HCT116 (cell line): ENCODE data around the gene GOLM1. TPM values are rescaled to one million over a fixed set of nuclear protein-coding genes. Genes with fewer than 3 reads are reported as not detected.

Experiments used
- ATAC-seq: fragments of 200-7000 bp; cut with Tn5 transposase; 2 replicates; pipeline ENCODE4 v1.9.1; 2020; ENCODE audit warnings: mild to moderate bottlenecking, moderate library complexity
- BruUV-seq: library from RNA; stranded (reverse); fragments of 400-500 nt; replicated peaks from 2 replicates; lab custom pipeline; 2021; lab: Mats Ljungman, UMichigan
- CTCF ChIA-PET: fragments of 300-600 bp; sonication (Branson Sonifier 250); formaldehyde crosslinking; loops from one replicate; lab custom pipeline; 2021; ENCODE audit warnings: antibody characterized with exemption; lab: Charles Lee
- POLR2A ChIA-PET: fragments of 300-600, 350-600 bp; sonication (Branson Sonifier 250); formaldehyde crosslinking; loops from one replicate; lab custom pipeline; 2021; ENCODE audit warnings: antibody characterized with exemption; lab: Charles Lee
- RAD21 ChIA-PET, 2 experiments: fragments of 300-600 bp; sonication (Branson Sonifier 250); formaldehyde crosslinking; loops; one replicate each; lab custom pipeline; 2023; ENCODE audit warnings: low total read pairs in 2 of 2; ENCODE audit not compliant: uncharacterized antibody in 2 of 2, unreplicated experiment in 2 of 2, low non-redundant PET in 1 of 2; lab: Charles Lee
- DNase-seq: peaks from one replicate; pipeline ENCODE4 v3.0.0-alpha.2; 2010; ENCODE audit warnings: low read depth, low spot score
- H2AFZ ChIP-seq: fragments of 200-600 bp; shearing (Covaris generic), sonication (generic); 2 replicates; pipeline ENCODE4 v1.6.1; 2017; ENCODE audit warnings: low read depth, mixed run types, mixed read lengths, antibody characterized with exemption, low read length; ENCODE audit not compliant: poor library complexity, severe bottlenecking
- H3K27ac ChIP-seq: 2 replicates; pipeline ENCODE4 v1.5.1; 2012; ENCODE audit warnings: low read depth, low read length
- H3K27me3 ChIP-seq: fragments of 200-600 bp; sonication (generic); 2 replicates; pipeline ENCODE4 v1.6.1; 2016; ENCODE audit warnings: mixed run types, low read length, mixed read lengths; ENCODE audit not compliant: insufficient read depth
- H3K36me3 ChIP-seq, 2 experiments: fragments of 200-500 bp in 1 of 2; fragments of 200-600 bp in 1 of 2; sonication (Bioruptor generic) in 1 of 2; sonication (generic) in 1 of 2; 2 replicates each; pipeline versions ENCODE4 v1.5.1 to v1.6.1; 2014 to 2016; ENCODE audit warnings: low read length in 2 of 2, inconsistent platforms in 1 of 2, mixed read lengths in 1 of 2, mixed run types in 1 of 2; ENCODE audit not compliant: insufficient read depth in 2 of 2, control insufficient read depth in 1 of 2
- H3K4me1 ChIP-seq, 2 experiments: fragments of 200-600 bp in 1 of 2; sonication (generic) in 1 of 2; 2 replicates each; pipeline versions ENCODE4 v1.5.1 to v1.6.1; 2012 to 2017; ENCODE audit warnings: low read length in 2 of 2, inconsistent platforms in 1 of 2, mild to moderate bottlenecking in 1 of 2, mixed read lengths in 1 of 2, mixed run types in 1 of 2, moderate library complexity in 1 of 2; ENCODE audit not compliant: insufficient read depth in 2 of 2, control insufficient read depth in 1 of 2
- H3K4me2 ChIP-seq: fragments of 200-600 bp; sonication (generic); 2 replicates; pipeline ENCODE4 v1.6.1; 2017; ENCODE audit warnings: mixed run types, low read length, mixed read lengths
- H3K4me3 ChIP-seq, 2 experiments: fragments of 200-600 bp in 1 of 2; sonication (generic) in 1 of 2; replicated peaks in 1 of 2; 2 replicates each; pipeline ENCODE4 v1.5.1; 2011 to 2016; ENCODE audit warnings: low read length in 2 of 2, control low read depth in 1 of 2, low read depth in 1 of 2, mild to moderate bottlenecking in 1 of 2, mixed read lengths in 1 of 2, mixed run types in 1 of 2
- H3K79me2 ChIP-seq: fragments of 200-600 bp; sonication (generic); 2 replicates; pipeline ENCODE4 v1.6.1; 2017; ENCODE audit warnings: mild to moderate bottlenecking, mixed run types, low read length, moderate library complexity, mixed read lengths; ENCODE audit not compliant: insufficient read depth
- H3K9ac ChIP-seq: fragments of 200-600 bp; sonication (generic); 2 replicates; pipeline ENCODE4 v1.6.1; 2016; ENCODE audit warnings: low read length, mixed read lengths
- H3K9me2 ChIP-seq: fragments of 200-600 bp; sonication (generic), shearing (Covaris generic); 2 replicates; pipeline ENCODE4 v1.6.1; 2017; ENCODE audit warnings: mixed run types, mild to moderate bottlenecking, moderate library complexity; ENCODE audit not compliant: insufficient read depth
- H3K9me3 ChIP-seq, 2 experiments: fragments of 200-500 bp in 1 of 2; fragments of 200-600 bp in 1 of 2; sonication (Bioruptor generic) in 1 of 2; sonication (generic) in 1 of 2; 2 replicates each; pipeline ENCODE4 v1.6.1; 2014 to 2017; ENCODE audit warnings: low read length in 2 of 2, mixed read lengths in 2 of 2, inconsistent platforms in 1 of 2, low read depth in 1 of 2, mild to moderate bottlenecking in 1 of 2, mixed run types in 1 of 2, moderate library complexity in 1 of 2; ENCODE audit not compliant: control insufficient read depth in 1 of 2, insufficient read depth in 1 of 2
- H4K20me1 ChIP-seq: fragments of 200-600 bp; sonication (generic), shearing (Covaris generic); 2 replicates; pipeline ENCODE4 v1.6.1; 2017; ENCODE audit warnings: mixed run types, mild to moderate bottlenecking, moderate library complexity; ENCODE audit not compliant: insufficient read depth
- CEBPB ChIP-seq: IDR thresholded peaks from 2 replicates; pipeline ENCODE4 v1.6.1; 2012; ENCODE audit warnings: low read depth
- EGR1 ChIP-seq: IDR thresholded peaks from 2 replicates; pipeline ENCODE4 v1.6.1; 2012; ENCODE audit warnings: low read depth
- ELF1 ChIP-seq: IDR thresholded peaks from 2 replicates; pipeline ENCODE4 v1.6.1; 2012; ENCODE audit warnings: low read depth, borderline replicate concordance
- EZH2 ChIP-seq: fragments of 200-600 bp; sonication (generic); IDR thresholded peaks from 2 replicates; pipeline ENCODE4 v1.6.1; 2017; ENCODE audit warnings: antibody characterized with exemption, mixed run types
- EZH2phosphoT487 ChIP-seq: fragments of 200-600 bp; IDR thresholded peaks from 2 replicates; pipeline ENCODE4 v1.6.1; 2018; ENCODE audit warnings: antibody characterized with exemption, borderline replicate concordance
- FOSL1 ChIP-seq: IDR thresholded peaks from 2 replicates; pipeline ENCODE4 v1.6.1; 2012; ENCODE audit warnings: low read depth
- POLR2A ChIP-seq: IDR thresholded peaks from 2 replicates; pipeline ENCODE4 v1.7.0; 2011; ENCODE audit warnings: borderline replicate concordance; ENCODE audit not compliant: insufficient read depth, insufficient read length; ENCODE audit errors: extremely low read depth
- POLR2AphosphoS5 ChIP-seq: IDR thresholded peaks from 2 replicates; pipeline ENCODE4 v1.6.1; 2011; ENCODE audit warnings: mild to moderate bottlenecking, low read depth, low read length, moderate library complexity
- SIN3A ChIP-seq: IDR thresholded peaks from 2 replicates; pipeline ENCODE4 v1.6.1; 2012; ENCODE audit warnings: low read depth
- TCF7L2 ChIP-seq: IDR thresholded peaks from 2 replicates; pipeline ENCODE4 v1.7.0; 2011; ENCODE audit warnings: borderline replicate concordance, inconsistent platforms; ENCODE audit not compliant: insufficient read depth, insufficient read length; ENCODE audit errors: extremely low read depth
- ZFX ChIP-seq: fragments of 450-650 bp; IDR thresholded peaks from 2 replicates; pipeline ENCODE4 v1.6.1; 2017
- ZNF274 ChIP-seq: fragments of 200-500 bp; sonication (Bioruptor generic); IDR thresholded peaks from 2 replicates; pipeline ENCODE4 v1.6.1; 2014; ENCODE audit warnings: mild to moderate bottlenecking, low read depth, low read length, inconsistent platforms
- intact Hi-C: fragments of 100-400 bp; cut with micrococcal nuclease; formaldehyde crosslinking; loops from 2 replicates; pipeline ENCODE4 v1.10.0; 2022
- total RNA-seq: library from RNA; stranded (reverse); gene quantifications from one replicate; pipeline ENCODE4 v1.2.1, GENCODE V29; 2021; ENCODE audit not compliant: unreplicated experiment
- TF ChIP-seq, protein P1 (sequence below): IDR thresholded peaks from 2 replicates; pipeline ENCODE4 v1.6.1; 2012
- TF ChIP-seq, protein P2 (sequence below), 3 experiments: fragments of 200-600 bp in 1 of 3; sonication (generic) in 1 of 3; IDR thresholded peaks in 2 of 3; conservative IDR thresholded peaks in 1 of 3; 2 replicates each; pipeline ENCODE4 v1.5.1; 2012 to 2017; ENCODE audit warnings: low read depth in 2 of 3, low read length in 2 of 3, antibody characterized with exemption in 1 of 3, borderline replicate concordance in 1 of 3, control low read depth in 1 of 3, mild to moderate bottlenecking in 1 of 3, mixed read lengths in 1 of 3, mixed run types in 1 of 3, moderate library complexity in 1 of 3; ENCODE audit not compliant: insufficient read depth in 1 of 3
- TF ChIP-seq, protein P3 (sequence below): IDR thresholded peaks from 2 replicates; pipeline ENCODE4 v1.6.1; 2012
- TF ChIP-seq, protein P4 (sequence below): IDR thresholded peaks from 2 replicates; pipeline ENCODE4 v1.6.1; 2011; ENCODE audit warnings: mild to moderate bottlenecking, low read length, moderate library complexity; ENCODE audit not compliant: insufficient replicate concordance; ENCODE audit errors: extremely low read depth
- TF ChIP-seq, protein P5 (sequence below): IDR thresholded peaks from 2 replicates; pipeline ENCODE4 v1.6.1; 2012; ENCODE audit warnings: low read depth

GOLM1 gene
- total RNA-seq, 1 experiment from 2014 or later, result 69.8 TPM

DNA sequence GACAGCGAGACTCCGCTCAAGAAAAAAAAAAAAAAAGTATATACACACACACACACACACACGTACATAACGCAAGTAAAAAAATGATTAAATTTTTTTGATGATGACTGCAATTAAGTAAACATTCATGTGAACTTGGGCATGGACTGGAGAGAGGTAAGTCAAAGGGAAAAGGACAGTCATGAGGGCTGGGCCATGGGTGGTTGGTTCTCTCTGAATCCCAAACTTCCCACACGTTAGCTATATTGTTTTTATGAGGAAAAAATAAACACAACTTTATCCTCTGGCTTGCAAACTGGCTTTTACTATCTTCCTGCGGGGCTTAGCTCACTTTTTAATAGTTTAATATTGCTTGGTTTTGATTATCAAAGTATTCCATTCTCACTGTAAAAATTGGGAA is 53.7 kb downstream of the GOLM1 start:
- RAD21 ChIA-PET, result no interaction called here
- TF ChIP-seq EGR1, result no peak
- no peak for TF ChIP-seq ZFX
- TF ChIP-seq, protein P1, sequence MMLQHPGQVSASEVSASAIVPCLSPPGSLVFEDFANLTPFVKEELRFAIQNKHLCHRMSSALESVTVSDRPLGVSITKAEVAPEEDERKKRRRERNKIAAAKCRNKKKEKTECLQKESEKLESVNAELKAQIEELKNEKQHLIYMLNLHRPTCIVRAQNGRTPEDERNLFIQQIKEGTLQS, result no peak
- TF ChIP-seq, protein P2, sequence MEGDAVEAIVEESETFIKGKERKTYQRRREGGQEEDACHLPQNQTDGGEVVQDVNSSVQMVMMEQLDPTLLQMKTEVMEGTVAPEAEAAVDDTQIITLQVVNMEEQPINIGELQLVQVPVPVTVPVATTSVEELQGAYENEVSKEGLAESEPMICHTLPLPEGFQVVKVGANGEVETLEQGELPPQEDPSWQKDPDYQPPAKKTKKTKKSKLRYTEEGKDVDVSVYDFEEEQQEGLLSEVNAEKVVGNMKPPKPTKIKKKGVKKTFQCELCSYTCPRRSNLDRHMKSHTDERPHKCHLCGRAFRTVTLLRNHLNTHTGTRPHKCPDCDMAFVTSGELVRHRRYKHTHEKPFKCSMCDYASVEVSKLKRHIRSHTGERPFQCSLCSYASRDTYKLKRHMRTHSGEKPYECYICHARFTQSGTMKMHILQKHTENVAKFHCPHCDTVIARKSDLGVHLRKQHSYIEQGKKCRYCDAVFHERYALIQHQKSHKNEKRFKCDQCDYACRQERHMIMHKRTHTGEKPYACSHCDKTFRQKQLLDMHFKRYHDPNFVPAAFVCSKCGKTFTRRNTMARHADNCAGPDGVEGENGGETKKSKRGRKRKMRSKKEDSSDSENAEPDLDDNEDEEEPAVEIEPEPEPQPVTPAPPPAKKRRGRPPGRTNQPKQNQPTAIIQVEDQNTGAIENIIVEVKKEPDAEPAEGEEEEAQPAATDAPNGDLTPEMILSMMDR (IDR thresholded peaks at IDR 0.05 in 2 of 3, conservative IDR thresholded peaks at IDR 0.05 in 1 of 3; ENCODE audit: borderline replicate concordance in 1 of 3, insufficient read depth in 1 of 3, low read depth in 2 of 3, low read length in 2 of 3), result no peak
- TF ChIP-seq FOSL1, result no peak
- TF ChIP-seq CEBPB, result no peak
- TF ChIP-seq ELF1, result no peak
- no peak for TF ChIP-seq EZH2
- no peak for TF ChIP-seq EZH2phosphoT487
- TF ChIP-seq, protein P3, sequence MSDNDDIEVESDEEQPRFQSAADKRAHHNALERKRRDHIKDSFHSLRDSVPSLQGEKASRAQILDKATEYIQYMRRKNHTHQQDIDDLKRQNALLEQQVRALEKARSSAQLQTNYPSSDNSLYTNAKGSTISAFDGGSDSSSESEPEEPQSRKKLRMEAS, result no peak
- TF ChIP-seq, protein P4, sequence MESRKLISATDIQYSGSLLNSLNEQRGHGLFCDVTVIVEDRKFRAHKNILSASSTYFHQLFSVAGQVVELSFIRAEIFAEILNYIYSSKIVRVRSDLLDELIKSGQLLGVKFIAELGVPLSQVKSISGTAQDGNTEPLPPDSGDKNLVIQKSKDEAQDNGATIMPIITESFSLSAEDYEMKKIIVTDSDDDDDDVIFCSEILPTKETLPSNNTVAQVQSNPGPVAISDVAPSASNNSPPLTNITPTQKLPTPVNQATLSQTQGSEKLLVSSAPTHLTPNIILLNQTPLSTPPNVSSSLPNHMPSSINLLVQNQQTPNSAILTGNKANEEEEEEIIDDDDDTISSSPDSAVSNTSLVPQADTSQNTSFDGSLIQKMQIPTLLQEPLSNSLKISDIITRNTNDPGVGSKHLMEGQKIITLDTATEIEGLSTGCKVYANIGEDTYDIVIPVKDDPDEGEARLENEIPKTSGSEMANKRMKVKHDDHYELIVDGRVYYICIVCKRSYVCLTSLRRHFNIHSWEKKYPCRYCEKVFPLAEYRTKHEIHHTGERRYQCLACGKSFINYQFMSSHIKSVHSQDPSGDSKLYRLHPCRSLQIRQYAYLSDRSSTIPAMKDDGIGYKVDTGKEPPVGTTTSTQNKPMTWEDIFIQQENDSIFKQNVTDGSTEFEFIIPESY, result no peak
- TF ChIP-seq TCF7L2, result no peak
- TF ChIP-seq POLR2A, result no peak
- no peak for TF ChIP-seq SIN3A
- no peak for TF ChIP-seq POLR2AphosphoS5
- TF ChIP-seq, protein P5, sequence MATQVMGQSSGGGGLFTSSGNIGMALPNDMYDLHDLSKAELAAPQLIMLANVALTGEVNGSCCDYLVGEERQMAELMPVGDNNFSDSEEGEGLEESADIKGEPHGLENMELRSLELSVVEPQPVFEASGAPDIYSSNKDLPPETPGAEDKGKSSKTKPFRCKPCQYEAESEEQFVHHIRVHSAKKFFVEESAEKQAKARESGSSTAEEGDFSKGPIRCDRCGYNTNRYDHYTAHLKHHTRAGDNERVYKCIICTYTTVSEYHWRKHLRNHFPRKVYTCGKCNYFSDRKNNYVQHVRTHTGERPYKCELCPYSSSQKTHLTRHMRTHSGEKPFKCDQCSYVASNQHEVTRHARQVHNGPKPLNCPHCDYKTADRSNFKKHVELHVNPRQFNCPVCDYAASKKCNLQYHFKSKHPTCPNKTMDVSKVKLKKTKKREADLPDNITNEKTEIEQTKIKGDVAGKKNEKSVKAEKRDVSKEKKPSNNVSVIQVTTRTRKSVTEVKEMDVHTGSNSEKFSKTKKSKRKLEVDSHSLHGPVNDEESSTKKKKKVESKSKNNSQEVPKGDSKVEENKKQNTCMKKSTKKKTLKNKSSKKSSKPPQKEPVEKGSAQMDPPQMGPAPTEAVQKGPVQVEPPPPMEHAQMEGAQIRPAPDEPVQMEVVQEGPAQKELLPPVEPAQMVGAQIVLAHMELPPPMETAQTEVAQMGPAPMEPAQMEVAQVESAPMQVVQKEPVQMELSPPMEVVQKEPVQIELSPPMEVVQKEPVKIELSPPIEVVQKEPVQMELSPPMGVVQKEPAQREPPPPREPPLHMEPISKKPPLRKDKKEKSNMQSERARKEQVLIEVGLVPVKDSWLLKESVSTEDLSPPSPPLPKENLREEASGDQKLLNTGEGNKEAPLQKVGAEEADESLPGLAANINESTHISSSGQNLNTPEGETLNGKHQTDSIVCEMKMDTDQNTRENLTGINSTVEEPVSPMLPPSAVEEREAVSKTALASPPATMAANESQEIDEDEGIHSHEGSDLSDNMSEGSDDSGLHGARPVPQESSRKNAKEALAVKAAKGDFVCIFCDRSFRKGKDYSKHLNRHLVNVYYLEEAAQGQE, result no peak
- TF ChIP-seq ZNF274, result no peak
- TF ChIP-seq, all 23 proteins: peak for 0
- POLR2A ChIA-PET, result no interaction called here
- H3K27ac ChIP-seq, result no peak overlapping the region
- no peaks in the 10 kb centered on the region for H3K27me3 ChIP-seq
- CTCF ChIA-PET, result no interaction called here
- H3K79me2 ChIP-seq, result no peaks in the 10 kb centered on the region
- H3K9me3 ChIP-seq, result no peaks in the 10 kb centered on the region
- no peak overlapping the region for H2AFZ ChIP-seq
- H3K4me3 ChIP-seq, result no peak overlapping the region
- DNase-seq (no peak), ATAC-seq (no peak)
- no peak overlapping the region for H3K9ac ChIP-seq
- intact Hi-C loops, result no loop called here
- H3K4me1 ChIP-seq, result no peaks in the 10 kb centered on the region
- no peaks in the 10 kb centered on the region for H3K9me2 ChIP-seq
- BruUV-seq, result no TSS peak
- H3K36me3 ChIP-seq, result no peaks in the 10 kb centered on the region
- H3K4me2 ChIP-seq, result no peak overlapping the region
- no peaks in the 10 kb centered on the region for H4K20me1 ChIP-seq
